NB4 (cell line): ENCODE measurements around the gene CNTNAP2.

Source experiments
- DNase-seq: peaks from one replicate; pipeline ENCODE4 v3.0.0; 2010; ENCODE audit warnings: low read depth
- H3K4me3 ChIP-seq: one replicate; pipeline ENCODE4 v1.5.1; 2011; ENCODE audit warnings: mild to moderate bottlenecking, low read depth, low read length, moderate library complexity
- MYC ChIP-seq: IDR thresholded peaks from 2 replicates; pipeline ENCODE4 v1.6.1; 2011; ENCODE audit warnings: low read depth, low read length
- POLR2A ChIP-seq: IDR thresholded peaks from 2 replicates; pipeline ENCODE4 v1.6.1; 2011; ENCODE audit warnings: mild to moderate bottlenecking; ENCODE audit not compliant: insufficient read length; ENCODE audit errors: extremely low read depth
- TF ChIP-seq, protein P1 (sequence below): IDR thresholded peaks from one replicate; pipeline ENCODE4 v1.5.1; 2012; ENCODE audit warnings: low read depth, low read length
- TF ChIP-seq, protein P2 (sequence below): IDR thresholded peaks from 2 replicates; pipeline ENCODE4 v1.6.1; 2011; ENCODE audit warnings: low read depth, low read length

The CNTNAP2 gene

DNA sequence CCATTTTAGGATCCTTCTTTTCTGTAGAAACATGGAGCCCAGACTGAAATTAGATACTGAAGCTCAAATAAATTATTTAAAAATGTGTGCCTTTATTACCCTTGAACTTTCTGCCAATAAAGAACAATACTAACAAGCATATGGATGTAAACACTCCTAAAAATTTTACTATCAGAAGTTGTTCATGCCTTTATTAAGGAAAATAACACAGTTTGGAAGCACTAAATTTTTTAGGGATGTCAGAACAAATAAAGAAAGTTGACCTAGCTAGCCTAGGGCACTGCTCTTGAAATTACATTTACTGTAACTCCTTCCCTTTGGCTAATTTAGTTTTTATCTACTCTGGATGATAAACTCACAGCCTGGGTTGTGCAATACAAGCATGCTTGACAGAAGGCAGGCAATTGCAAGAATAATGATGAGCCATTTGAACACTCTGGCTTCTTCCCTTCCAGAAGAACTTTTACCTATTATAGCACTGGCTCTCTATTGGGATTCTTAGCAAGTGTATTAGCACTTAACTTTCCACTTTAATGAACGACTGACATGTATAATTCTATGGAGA lies 2122.2 kb downstream of the CNTNAP2 start:
- no peak overlapping the region for H3K4me3 ChIP-seq
- TF ChIP-seq MYC (no peak), POLR2A (no peak)
- TF ChIP-seq, protein P1, sequence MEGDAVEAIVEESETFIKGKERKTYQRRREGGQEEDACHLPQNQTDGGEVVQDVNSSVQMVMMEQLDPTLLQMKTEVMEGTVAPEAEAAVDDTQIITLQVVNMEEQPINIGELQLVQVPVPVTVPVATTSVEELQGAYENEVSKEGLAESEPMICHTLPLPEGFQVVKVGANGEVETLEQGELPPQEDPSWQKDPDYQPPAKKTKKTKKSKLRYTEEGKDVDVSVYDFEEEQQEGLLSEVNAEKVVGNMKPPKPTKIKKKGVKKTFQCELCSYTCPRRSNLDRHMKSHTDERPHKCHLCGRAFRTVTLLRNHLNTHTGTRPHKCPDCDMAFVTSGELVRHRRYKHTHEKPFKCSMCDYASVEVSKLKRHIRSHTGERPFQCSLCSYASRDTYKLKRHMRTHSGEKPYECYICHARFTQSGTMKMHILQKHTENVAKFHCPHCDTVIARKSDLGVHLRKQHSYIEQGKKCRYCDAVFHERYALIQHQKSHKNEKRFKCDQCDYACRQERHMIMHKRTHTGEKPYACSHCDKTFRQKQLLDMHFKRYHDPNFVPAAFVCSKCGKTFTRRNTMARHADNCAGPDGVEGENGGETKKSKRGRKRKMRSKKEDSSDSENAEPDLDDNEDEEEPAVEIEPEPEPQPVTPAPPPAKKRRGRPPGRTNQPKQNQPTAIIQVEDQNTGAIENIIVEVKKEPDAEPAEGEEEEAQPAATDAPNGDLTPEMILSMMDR, result no peak
- TF ChIP-seq, protein P2, sequence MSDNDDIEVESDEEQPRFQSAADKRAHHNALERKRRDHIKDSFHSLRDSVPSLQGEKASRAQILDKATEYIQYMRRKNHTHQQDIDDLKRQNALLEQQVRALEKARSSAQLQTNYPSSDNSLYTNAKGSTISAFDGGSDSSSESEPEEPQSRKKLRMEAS, result no peak

DNA sequence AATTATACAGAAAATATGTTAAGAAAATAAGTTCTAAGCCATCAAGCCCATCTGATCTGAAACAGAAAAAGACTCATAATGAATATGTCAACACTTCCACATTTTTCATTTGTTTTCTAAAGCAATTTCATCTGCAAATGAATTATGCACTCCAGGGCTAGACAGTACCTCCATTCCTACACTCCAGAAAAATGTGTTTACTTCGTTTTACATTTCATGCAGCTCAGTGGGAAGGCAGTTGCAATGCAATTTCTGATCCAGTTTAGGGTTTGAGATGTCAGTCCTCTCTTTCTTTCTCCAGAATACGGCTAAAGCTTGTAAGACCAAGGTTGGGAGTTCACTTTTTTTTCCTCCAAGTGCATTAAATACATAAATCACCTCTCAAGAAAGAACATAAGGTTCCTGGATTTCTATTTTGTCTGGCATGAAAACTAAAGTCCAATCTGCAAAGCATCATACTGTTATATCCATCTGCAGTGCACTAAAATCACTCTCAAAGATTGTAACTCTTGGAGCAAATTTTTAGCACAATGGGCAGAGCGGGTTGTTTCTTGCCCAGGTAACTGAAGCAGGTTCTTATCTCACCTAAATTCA lies 2125.2 kb downstream of the CNTNAP2 start:
- TF ChIP-seq, protein P1, result no peak
- no peak for TF ChIP-seq MYC
- H3K4me3 ChIP-seq, result no peak overlapping the region
- no peak for DNase-seq

More for the DNA sequence above, 2122.2 kb downstream of the CNTNAP2 start:
- DNase-seq, result no peak

DNA sequence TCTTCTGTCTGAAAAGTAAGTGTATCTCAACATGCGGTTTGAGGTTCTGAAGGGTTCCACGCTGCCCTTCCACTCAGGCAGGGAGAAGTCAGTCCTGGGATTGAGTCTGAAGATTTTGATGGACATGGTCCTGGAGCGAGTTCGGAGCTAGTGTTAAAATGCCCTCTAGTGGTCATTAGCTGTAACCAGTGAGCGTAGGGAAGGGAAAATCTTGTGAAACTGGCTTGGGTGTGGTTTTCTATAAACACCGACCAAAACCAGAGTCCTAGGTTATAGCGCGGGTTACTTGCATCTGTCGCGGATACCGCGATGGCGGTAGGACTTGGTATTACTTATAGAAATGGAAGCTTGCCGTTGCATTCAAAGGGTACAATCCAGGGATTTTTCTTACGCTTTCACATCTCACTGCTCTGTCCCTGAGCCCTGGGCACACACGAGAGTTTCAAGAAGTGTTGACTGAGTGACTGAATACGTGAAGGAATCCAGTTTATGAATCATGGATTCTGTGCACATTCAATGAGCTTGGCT lies 2125.8 kb downstream of the CNTNAP2 start:
- no peak overlapping the region for H3K4me3 ChIP-seq
- TF ChIP-seq POLR2A (no peak), MYC (no peak)
- TF ChIP-seq, protein P1, result peak; percentile 96
- TF ChIP-seq, protein P2, result 0 out of 2 replicates have a peak, but pooled peaks have one; percentile 15
- peak; percentile 72 for DNase-seq

DNA sequence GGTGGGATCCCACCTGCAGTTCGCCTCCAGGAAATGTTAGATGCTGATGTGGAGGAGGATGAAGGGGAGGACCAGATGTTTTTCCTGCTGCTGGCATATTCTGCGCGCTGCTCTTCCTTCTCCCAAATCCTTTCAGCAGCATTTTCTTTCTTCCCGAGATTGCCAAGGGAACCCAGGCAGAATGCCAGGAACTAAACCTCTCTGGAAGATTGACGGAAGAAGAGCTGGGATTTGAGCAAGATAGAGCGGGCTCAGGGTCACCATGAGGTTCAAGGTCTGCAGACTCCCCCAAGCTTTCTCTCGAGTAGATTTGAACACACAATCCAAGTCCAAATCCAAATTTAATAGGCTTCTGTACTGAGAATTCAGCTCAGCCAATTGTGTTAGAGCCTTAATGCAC lies 2128.8 kb downstream of the CNTNAP2 start:
- no peak for DNase-seq
- TF ChIP-seq POLR2A (no peak), MYC (no peak)
- TF ChIP-seq, protein P2, result no peak
- TF ChIP-seq, protein P1, result no peak
- H3K4me3 ChIP-seq, result no peak overlapping the region

- DNase-seq, result no peak
- TF ChIP-seq MYC (no peak), POLR2A (no peak)
- TF ChIP-seq, protein P1, result no peak
- TF ChIP-seq, protein P2, result no peak
- H3K4me3 ChIP-seq, result no peak overlapping the region
Measured at GRCh38 chr7:148253629-148254028, 2137.0 kb downstream of the CNTNAP2 start.
